Renal cortical epithelial cell (primary cell): ENCODE data around the gene PECR. TPM values are rescaled to one million over a fixed set of nuclear protein-coding genes. Genes with fewer than 3 reads are reported as not detected.
A peak's percentile ranks its signal among the peaks of the same experiment; 100 is the strongest.
"Not testable (repeated sequence)": the region's sequence is repeated elsewhere in the genome, so short reads cannot be mapped to it uniquely, and the experiment has no call there.

Experiments used
- DNase-seq: peaks from one replicate; pipeline ENCODE4 v3.0.0-alpha.2; 2011; ENCODE audit warnings: low read depth
- total RNA-seq: library from RNA; depleted of rRNA; stranded (reverse); fragments of >200 nt; gene quantifications from 2 replicates; pipeline ENCODE4 v1.2.3, GENCODE V29; 2014

PECR gene
- total RNA-seq, 1 donor from 2014 or later: 33.5 TPM

GRCh38 chr2:216002101-216002678 lies 79.4 kb downstream of the PECR start:
- peak; percentile 10 for DNase-seq

DNA sequence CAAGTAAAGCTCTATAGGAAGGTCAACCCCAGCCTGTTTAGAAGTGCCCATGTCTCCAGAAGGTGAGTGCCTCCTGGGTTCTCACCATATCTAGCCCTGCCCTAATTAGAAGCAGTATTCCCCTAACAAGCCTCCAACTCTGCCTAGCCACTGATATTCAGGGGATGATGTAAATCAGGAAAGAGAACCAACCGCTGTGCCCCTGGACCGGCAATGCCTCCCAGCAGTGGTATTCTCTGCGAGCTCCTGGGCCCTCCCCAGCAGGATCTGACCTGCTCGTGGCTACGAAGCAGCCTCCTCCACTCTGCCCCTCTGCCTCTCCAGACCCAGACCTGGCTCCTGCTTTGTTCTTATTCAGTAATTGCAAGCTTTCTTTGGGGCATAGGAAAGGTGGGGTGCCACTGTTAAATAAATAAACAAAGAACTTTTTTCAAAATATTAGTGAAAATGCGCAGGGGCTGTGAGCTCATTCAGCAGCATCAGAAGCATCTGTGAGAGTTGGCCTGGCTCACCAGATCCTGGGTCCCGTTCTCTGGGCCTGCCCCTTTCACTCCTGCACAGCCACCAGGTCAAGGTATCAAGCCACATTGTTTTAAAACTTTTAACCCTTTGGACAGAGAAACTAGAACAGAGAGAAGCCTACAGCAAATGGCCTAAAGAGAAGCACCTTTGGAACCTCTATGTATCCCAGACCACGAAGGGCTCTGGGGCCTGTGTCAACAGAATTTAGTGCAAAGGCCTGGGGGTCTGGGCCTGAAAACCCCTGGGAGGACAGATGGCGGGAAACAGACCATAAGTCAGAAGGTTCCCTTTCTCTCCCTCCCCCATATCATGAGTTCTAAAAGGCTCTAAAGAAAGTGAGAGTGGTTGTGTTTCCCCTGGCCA lies 80.2 kb downstream of the PECR start:
- DNase-seq: no peak

- no peak for DNase-seq
These were observed 83.0 kb downstream of the PECR start for GRCh38 chr2:215998636-215999035.

GRCh38 chr2:215997219-215997618 lies 84.4 kb downstream of the PECR start:
- DNase-seq: no peak

GRCh38 chr2:215994911-215995310 lies 86.7 kb downstream of the PECR start:
- no peak for DNase-seq

- DNase-seq: not testable (repeated sequence)
These were observed 92.9 kb downstream of the PECR start for GRCh38 chr2:215988556-215989207.

Other genes starting within 250 kb of the PECR start
- gene MREG, start 68.3 kb downstream of the PECR start, total RNA-seq: 1.9 and 13.7 TPM in 2 replicates
- 4.3 and 11.8 TPM in 2 replicates for gene TMEM169, start 110 bp upstream of the PECR start, total RNA-seq
- 334 and 413 TPM in 2 replicates for gene XRCC5, start 27.5 kb upstream of the PECR start, total RNA-seq